Measurements from ENCODE around the gene TMEM151B.
A peak's percentile ranks its signal among the peaks of the same experiment; 100 is the strongest.

TMEM151B gene

GRCh38 chr6:44298864-44299263 is 28.6 kb downstream of the TMEM151B start:
- FAIRE-seq: no peak
- no peak for DNase-seq (ENCODE audit: insufficient read length, low spot score)
- TF ChIP-seq TAF1 (IDR thresholded peaks at IDR 0.05; ENCODE audit: low read depth, low read length) (no peak), PAX5 (IDR thresholded peaks at IDR 0.05; ENCODE audit: insufficient read depth, low read length, severe bottlenecking) (no peak), POU2F2 (IDR thresholded peaks at IDR 0.05; ENCODE audit: low read depth, low read length) (no peak), POLR2A (IDR thresholded peaks at IDR 0.05; ENCODE audit: low read depth, low read length) (no peak), SPI1 (IDR thresholded peaks at IDR 0.05; ENCODE audit: low read depth, low read length) (no peak), POLR2AphosphoS5 (IDR thresholded peaks at IDR 0.05; ENCODE audit: low read depth, low read length) (no peak)

DNA sequence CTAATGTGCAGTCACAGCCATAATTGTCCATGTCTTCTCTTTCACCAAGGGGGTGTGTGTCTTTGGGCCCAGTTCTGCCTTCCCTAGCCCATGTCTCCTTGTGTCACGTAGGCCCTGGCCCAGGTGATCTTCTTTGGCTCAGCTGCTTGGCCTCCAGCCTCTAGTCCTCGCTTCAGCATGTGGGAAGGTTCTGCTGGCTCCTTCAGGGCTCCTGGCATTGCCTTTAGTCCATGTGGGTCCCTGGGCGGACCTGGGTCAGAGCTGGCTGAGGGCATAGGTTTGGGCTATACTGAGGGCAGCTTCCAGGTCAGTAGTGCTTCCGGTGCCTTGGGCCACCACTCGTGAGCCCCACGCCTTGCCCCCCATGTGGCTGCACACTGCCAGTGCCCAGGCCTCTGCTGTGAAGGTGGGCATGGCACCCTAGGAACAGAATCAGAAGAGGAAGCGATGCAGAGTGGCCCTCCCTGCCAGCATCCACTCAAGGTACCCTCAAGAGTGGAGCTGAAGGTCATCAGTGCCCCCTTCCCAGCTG is 30.1 kb downstream of the TMEM151B start:
- FAIRE-seq (no peak), DNase-seq (ENCODE audit: insufficient read length, low spot score) (no peak)
- no peak for TF ChIP-seq SPI1 (IDR thresholded peaks at IDR 0.05; ENCODE audit: low read depth, low read length)
- TF ChIP-seq POLR2AphosphoS5 (IDR thresholded peaks at IDR 0.05; ENCODE audit: low read depth, low read length): no peak
- TF ChIP-seq PAX5 (IDR thresholded peaks at IDR 0.05; ENCODE audit: insufficient read depth, low read length, severe bottlenecking): no peak

DNA sequence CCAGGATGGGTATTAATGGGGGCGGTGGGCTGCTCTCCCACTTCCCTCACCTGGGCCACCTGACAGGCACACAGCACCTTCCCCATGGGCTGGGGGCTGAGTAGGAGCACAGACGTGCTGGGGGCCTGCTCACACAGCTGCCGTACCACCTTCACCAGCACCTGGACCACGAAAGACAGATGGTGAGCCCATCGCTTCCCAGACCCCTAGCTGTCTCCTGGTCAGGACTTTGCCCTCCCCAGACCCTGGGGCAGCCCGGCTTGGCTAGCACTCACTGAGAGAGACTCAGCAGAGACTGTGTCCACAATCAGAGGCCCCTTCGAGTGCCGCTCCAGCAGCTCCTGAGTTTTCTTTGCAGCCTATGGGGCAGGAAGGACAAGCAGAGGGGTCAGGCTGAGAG is 30.9 kb downstream of the TMEM151B start:
- FAIRE-seq (no peak), DNase-seq (ENCODE audit: insufficient read length, low spot score) (no peak)
- TF ChIP-seq POLR2A (IDR thresholded peaks at IDR 0.05; ENCODE audit: low read depth, low read length) (no peak), POU2F2 (IDR thresholded peaks at IDR 0.05; ENCODE audit: low read depth, low read length) (no peak), SPI1 (IDR thresholded peaks at IDR 0.05; ENCODE audit: low read depth, low read length) (no peak), TAF1 (IDR thresholded peaks at IDR 0.05; ENCODE audit: low read depth, low read length) (no peak), POLR2AphosphoS5 (IDR thresholded peaks at IDR 0.05; ENCODE audit: low read depth, low read length) (no peak), PAX5 (IDR thresholded peaks at IDR 0.05; ENCODE audit: insufficient read depth, low read length, severe bottlenecking) (no peak)

DNA sequence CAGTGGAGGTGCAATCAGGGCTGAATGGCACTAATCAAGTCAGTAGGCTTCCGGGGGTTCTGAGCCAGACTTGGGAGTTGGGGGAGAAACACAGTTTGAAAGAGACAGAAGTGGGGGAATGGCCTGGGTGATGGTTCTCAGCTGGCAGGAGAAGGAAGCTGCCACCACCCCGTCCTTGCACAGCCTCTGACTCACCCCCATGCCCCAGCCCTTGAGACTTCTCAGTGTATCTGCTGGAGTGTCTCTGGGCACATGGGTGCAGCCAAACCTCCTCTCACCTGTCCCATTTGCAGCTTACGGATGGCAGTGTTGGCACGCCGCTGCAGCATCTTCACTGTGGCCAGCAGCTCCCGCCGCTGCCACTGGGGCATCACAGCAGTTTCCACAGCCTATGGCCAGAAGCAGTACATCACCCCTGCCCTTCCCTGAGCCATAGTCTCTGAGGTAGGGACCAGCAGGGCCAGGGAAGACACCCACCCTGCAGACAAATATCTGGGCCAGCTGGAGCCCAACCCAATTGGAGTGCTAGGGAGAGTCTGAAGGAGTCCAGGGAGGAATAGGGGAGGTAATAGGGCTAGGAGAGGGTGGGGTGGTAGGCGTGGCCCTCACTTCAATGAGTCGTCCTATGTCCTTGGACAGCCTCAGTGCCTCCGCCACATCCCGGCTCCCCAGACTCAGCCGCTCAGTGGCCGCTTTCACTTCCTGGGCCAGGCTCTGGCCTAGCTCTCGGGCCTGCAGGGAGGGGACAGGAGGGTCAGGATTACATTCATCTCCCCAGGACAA is 31.7 kb downstream of the TMEM151B start:
- TF ChIP-seq SPI1 (IDR thresholded peaks at IDR 0.05; ENCODE audit: low read depth, low read length): no peak
- DNase-seq (ENCODE audit: insufficient read length, low spot score) (no peak), FAIRE-seq (no peak)

- FAIRE-seq: no peak
- no peak for TF ChIP-seq POLR2A (IDR thresholded peaks at IDR 0.05; ENCODE audit: low read depth, low read length)
- TF ChIP-seq PAX5 (IDR thresholded peaks at IDR 0.05; ENCODE audit: insufficient read depth, low read length, severe bottlenecking): no peak
- TF ChIP-seq POU2F2 (IDR thresholded peaks at IDR 0.05; ENCODE audit: low read depth, low read length): no peak
- TF ChIP-seq SPI1 (IDR thresholded peaks at IDR 0.05; ENCODE audit: low read depth, low read length): no peak
- no peak for TF ChIP-seq POLR2AphosphoS5 (IDR thresholded peaks at IDR 0.05; ENCODE audit: low read depth, low read length)
- TF ChIP-seq TAF1 (IDR thresholded peaks at IDR 0.05; ENCODE audit: low read depth, low read length): no peak
- DNase-seq (ENCODE audit: insufficient read length, low spot score): no peak
These were observed 32.6 kb downstream of the TMEM151B start for GRCh38 chr6:44302856-44303255.

GRCh38 chr6:44303842-44304241 is 33.6 kb downstream of the TMEM151B start:
- DNase-seq (ENCODE audit: insufficient read length, low spot score) (no peak), FAIRE-seq (no peak)
- TF ChIP-seq POLR2AphosphoS5 (IDR thresholded peaks at IDR 0.05; ENCODE audit: low read depth, low read length) (no peak), PAX5 (IDR thresholded peaks at IDR 0.05; ENCODE audit: insufficient read depth, low read length, severe bottlenecking) (no peak), TAF1 (IDR thresholded peaks at IDR 0.05; ENCODE audit: low read depth, low read length) (no peak), POLR2A (IDR thresholded peaks at IDR 0.05; ENCODE audit: low read depth, low read length) (no peak), POU2F2 (IDR thresholded peaks at IDR 0.05; ENCODE audit: low read depth, low read length) (no peak), SPI1 (IDR thresholded peaks at IDR 0.05; ENCODE audit: low read depth, low read length) (no peak)

- peak; percentile 70 for DNase-seq (ENCODE audit: insufficient read length, low spot score)
- FAIRE-seq: peak; percentile 56
- TF ChIP-seq POLR2AphosphoS5 (IDR thresholded peaks at IDR 0.05; ENCODE audit: low read depth, low read length) (no peak), POLR2A (IDR thresholded peaks at IDR 0.05; ENCODE audit: low read depth, low read length) (no peak), TAF1 (IDR thresholded peaks at IDR 0.05; ENCODE audit: low read depth, low read length) (no peak)
These were observed 34.3 kb downstream of the TMEM151B start for GRCh38 chr6:44304282-44305199.

DNA sequence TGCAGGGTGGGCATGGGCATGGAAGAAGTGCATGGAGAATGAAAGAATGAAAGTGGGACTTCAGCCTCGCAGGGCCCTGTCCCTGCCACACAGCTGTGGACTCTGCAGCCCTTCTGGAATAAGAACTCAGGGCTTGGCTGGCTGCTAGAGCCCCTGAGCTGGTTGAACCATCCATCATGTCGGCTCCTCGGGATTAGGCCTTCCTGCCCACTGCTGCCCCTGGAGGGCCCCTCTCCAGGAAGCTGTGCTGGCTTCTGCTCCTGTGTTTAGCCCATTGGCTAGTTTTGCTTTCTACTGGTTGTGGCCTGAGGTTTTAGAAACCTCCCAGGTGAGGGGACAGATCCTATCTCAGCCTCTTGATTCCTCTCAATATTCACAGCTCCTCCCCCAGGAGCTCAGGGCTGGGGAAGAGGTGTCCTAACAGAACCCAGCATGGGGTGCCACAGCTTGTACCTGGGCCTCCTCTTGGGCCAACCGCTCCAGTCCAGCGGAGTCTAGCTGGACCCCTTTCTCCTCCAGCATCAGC is 35.0 kb downstream of the TMEM151B start:
- FAIRE-seq: no peak
- DNase-seq (ENCODE audit: insufficient read length, low spot score): no peak
- TF ChIP-seq PAX5 (IDR thresholded peaks at IDR 0.05; ENCODE audit: insufficient read depth, low read length, severe bottlenecking) (no peak), POLR2A (IDR thresholded peaks at IDR 0.05; ENCODE audit: low read depth, low read length) (no peak), POU2F2 (IDR thresholded peaks at IDR 0.05; ENCODE audit: low read depth, low read length) (no peak), POLR2AphosphoS5 (IDR thresholded peaks at IDR 0.05; ENCODE audit: low read depth, low read length) (no peak), TAF1 (IDR thresholded peaks at IDR 0.05; ENCODE audit: low read depth, low read length) (no peak), SPI1 (IDR thresholded peaks at IDR 0.05; ENCODE audit: low read depth, low read length) (no peak)

GRCh38 chr6:44306710-44307109 is 36.5 kb downstream of the TMEM151B start:
- DNase-seq (ENCODE audit: insufficient read length, low spot score): no peak
- FAIRE-seq: no peak
- TF ChIP-seq TAF1 (IDR thresholded peaks at IDR 0.05; ENCODE audit: low read depth, low read length): no peak
- TF ChIP-seq PAX5 (IDR thresholded peaks at IDR 0.05; ENCODE audit: insufficient read depth, low read length, severe bottlenecking): no peak
- TF ChIP-seq POU2F2 (IDR thresholded peaks at IDR 0.05; ENCODE audit: low read depth, low read length): no peak
- TF ChIP-seq POLR2A (IDR thresholded peaks at IDR 0.05; ENCODE audit: low read depth, low read length): no peak
- TF ChIP-seq SPI1 (IDR thresholded peaks at IDR 0.05; ENCODE audit: low read depth, low read length): no peak
- no peak for TF ChIP-seq POLR2AphosphoS5 (IDR thresholded peaks at IDR 0.05; ENCODE audit: low read depth, low read length)
